GM12878 (cell line): Measurements from ENCODE around the gene LMX1A. TPM values are rescaled to one million over a fixed set of nuclear protein-coding genes. Genes with fewer than 3 reads are reported as not detected.

Experiments
- BACH1 ChIP-seq: fragments of 450-650 bp; IDR thresholded peaks from 2 replicates; pipeline ENCODE4 v1.6.1; 2017; ENCODE audit warnings: mild to moderate bottlenecking, borderline replicate concordance
- CHD2 ChIP-seq: IDR thresholded peaks from 2 replicates; pipeline ENCODE4 v1.6.1; 2011; ENCODE audit warnings: low read depth, low read length, improper control_type of control experiment, borderline replicate concordance
- CREM ChIP-seq: IDR thresholded peaks from 2 replicates; pipeline ENCODE4 v1.6.1; 2014; ENCODE audit warnings: antibody characterized with exemption, low read depth
- MYC ChIP-seq: IDR thresholded peaks from 2 replicates; pipeline ENCODE4 v1.6.1; 2011; ENCODE audit warnings: mild to moderate bottlenecking, low read length, moderate library complexity, inconsistent platforms; ENCODE audit not compliant: insufficient read depth, insufficient replicate concordance, insufficient read length, severe bottlenecking
- POU2F2 ChIP-seq: IDR thresholded peaks from 3 replicates; pipeline ENCODE4 v1.6.1; 2011; ENCODE audit warnings: low read depth, mild to moderate bottlenecking, low read length, borderline replicate concordance
- SMARCA5 ChIP-seq: fragments of 450-650 bp; IDR thresholded peaks from 2 replicates; pipeline ENCODE4 v1.6.1; 2017; ENCODE audit warnings: mild to moderate bottlenecking
- SMC3 ChIP-seq: IDR thresholded peaks from 2 replicates; pipeline ENCODE4 v1.6.1; 2011; ENCODE audit warnings: low read length, improper control_type of control experiment, borderline replicate concordance
- SP1 ChIP-seq: IDR thresholded peaks from one replicate; pipeline ENCODE4 v1.6.1; 2011; ENCODE audit warnings: low read depth, low read length
- SPI1 ChIP-seq: IDR thresholded peaks from 2 replicates; pipeline ENCODE4 v1.6.1; 2011; ENCODE audit warnings: low read depth, mild to moderate bottlenecking, low read length, moderate library complexity, borderline replicate concordance; ENCODE audit not compliant: insufficient read depth
- SRF ChIP-seq, 2 experiments: IDR thresholded peaks; 2 replicates each; pipeline ENCODE4 v1.6.1; 2011; ENCODE audit warnings: low read depth in 2 of 2, low read length in 2 of 2, mild to moderate bottlenecking in 1 of 2, moderate library complexity in 1 of 2
- SUPT20H ChIP-seq: IDR thresholded peaks from 2 replicates; pipeline ENCODE4 v1.6.1; 2011; ENCODE audit warnings: low read depth, mild to moderate bottlenecking, low read length, moderate library complexity, borderline replicate concordance; ENCODE audit not compliant: control insufficient read depth
- TBL1XR1 ChIP-seq: IDR thresholded peaks from 2 replicates; pipeline ENCODE4 v1.6.1; 2012; ENCODE audit warnings: low read depth, low read length, improper control_type of control experiment
- YBX1 ChIP-seq: fragments of 450-650 bp; IDR thresholded peaks from 2 replicates; pipeline ENCODE4 v1.6.1; 2016; ENCODE audit warnings: antibody characterized with exemption
- ZBED1 ChIP-seq: IDR thresholded peaks from 2 replicates; pipeline ENCODE4 v1.6.1; 2016; ENCODE audit warnings: borderline replicate concordance
- ZNF217 ChIP-seq: fragments of 450-650 bp; IDR thresholded peaks from 2 replicates; pipeline ENCODE4 v1.6.1; 2017; ENCODE audit warnings: antibody characterized with exemption, mild to moderate bottlenecking
- ZSCAN29 ChIP-seq: fragments of 450-650 bp; IDR thresholded peaks from 2 replicates; pipeline ENCODE4 v1.6.1; 2017; ENCODE audit warnings: mild to moderate bottlenecking, moderate library complexity
- ZZZ3 ChIP-seq: IDR thresholded peaks from 2 replicates; pipeline ENCODE4 v1.6.1; 2011; ENCODE audit warnings: low read depth; ENCODE audit not compliant: control insufficient read depth, insufficient read length
- polyA plus RNA-seq, 11 experiments: library from polyadenylated mRNA; depleted of rRNA in 4 of 11; unstranded in 6 of 11; stranded (reverse) in 5 of 11; fragments of >200 nt; fragmentation: Nextera tagmentation in 4 of 11; fragmentation: Illumina TruSeq in 1 of 11; extraction: Ambion mirVana in 4 of 11; extraction: Trizol in 1 of 11; gene quantifications; 1 replicate in 1 of 11; 2 replicates in 10 of 11; pipeline versions ENCODE4 v1.2.1 to v1.2.3, GENCODE V29; 2011 to 2016; ENCODE audit warnings: inconsistent platforms in 2 of 11, missing spikeins in 2 of 11, low read depth in 1 of 11
- total RNA-seq, 4 experiments: library from RNA; depleted of rRNA in 3 of 4; stranded (reverse); fragments of >200 nt in 3 of 4; fragmentation: Illumina TruSeq in 1 of 4; extraction: Trizol in 1 of 4; gene quantifications; 2 replicates each; pipeline versions ENCODE4 v1.2.1 to v1.2.3, GENCODE V29; 2013 to 2021
- TF ChIP-seq, protein P1 (sequence below): fragments of 450-650 bp; IDR thresholded peaks from 2 replicates; pipeline ENCODE4 v1.6.1; 2014; ENCODE audit warnings: mild to moderate bottlenecking
- TF ChIP-seq, protein P2 (sequence below): fragments of 450-650 bp; IDR thresholded peaks from 2 replicates; pipeline ENCODE4 v1.6.1; 2016; ENCODE audit warnings: mild to moderate bottlenecking
- TF ChIP-seq, protein P3 (sequence below): fragments of 450-650 bp; IDR thresholded peaks from 2 replicates; pipeline ENCODE4 v1.6.1; 2017; ENCODE audit warnings: low read depth, mild to moderate bottlenecking, moderate library complexity
- TF ChIP-seq, protein P4 (sequence below): IDR thresholded peaks from 2 replicates; pipeline ENCODE4 v1.6.1; 2012; ENCODE audit warnings: low read depth, low read length, improper control_type of control experiment
- TF ChIP-seq, protein P5 (sequence below): fragments of 450-650 bp; IDR thresholded peaks from 2 replicates; pipeline ENCODE4 v1.6.1; 2017; ENCODE audit warnings: mild to moderate bottlenecking, moderate library complexity

The LMX1A gene
- total and polyA plus RNA-seq, 10 of the 15 experiments (the other 5 are each of a cell fraction or from before 2014, with no cell fraction given): not detected

DNA sequence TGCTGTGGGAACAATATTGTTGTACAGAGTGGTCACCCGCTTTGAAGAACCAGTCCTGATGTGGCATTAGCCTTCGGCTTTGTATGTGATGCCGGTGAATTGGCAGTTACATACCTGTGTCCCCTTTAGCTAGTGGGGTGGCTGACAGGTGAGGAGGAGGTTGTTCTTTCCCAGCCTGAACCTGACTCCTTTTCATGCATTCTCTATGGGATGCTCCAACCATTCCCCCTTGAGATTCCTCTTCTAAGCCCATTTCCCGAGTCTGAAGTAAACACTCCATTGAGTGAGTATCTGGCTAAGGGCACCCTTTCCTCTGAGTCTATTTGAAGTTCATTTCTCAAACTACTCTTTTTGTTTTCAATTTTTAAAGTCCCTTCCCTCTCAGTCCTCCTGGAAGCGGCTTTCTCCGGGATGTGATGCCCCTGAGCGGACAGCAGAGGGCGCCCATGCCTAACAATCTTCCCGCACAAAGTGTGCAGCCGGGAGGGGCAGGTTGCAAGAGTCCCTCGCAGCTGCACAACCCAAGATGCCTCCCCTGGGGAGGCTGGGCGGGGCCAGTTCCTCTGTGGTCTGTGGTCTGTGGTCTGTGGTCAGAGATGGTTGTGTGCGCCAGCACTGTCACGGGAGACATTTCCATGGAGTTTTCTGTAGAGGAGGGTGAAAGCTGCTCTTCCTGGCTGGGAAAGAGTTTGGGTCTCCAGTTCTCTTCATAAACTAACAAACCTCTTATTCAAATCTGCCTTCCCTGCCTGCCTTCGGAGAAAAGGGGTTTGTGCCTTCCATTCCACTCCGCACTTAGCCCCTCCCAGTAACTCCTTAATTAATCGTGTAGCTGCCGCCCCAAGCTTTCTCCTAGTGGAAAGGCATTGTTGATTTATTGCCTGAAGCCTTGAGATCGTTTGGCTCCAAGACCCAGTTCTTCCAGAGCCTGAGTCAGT, 36.4 kb upstream of the LMX1A start (continued):
- TF ChIP-seq SUPT20H (no peak), BACH1 (peak; percentile 55; the same call in 1 of the 2 replicates), SP1 (peak; percentile 40), ZSCAN29 (no peak), SMC3 (peak; percentile 88), POU2F2 (0 out of 3 replicates have a peak, but pooled peaks have one; percentile 51), ZBED1 (no peak), SMARCA5 (no peak), MYC (no peak), YBX1 (no peak), SPI1 (peak; percentile 59; the same call in 1 of the 2 replicates), ZNF217 (no peak), CHD2 (no peak), ZZZ3 (no peak), TBL1XR1 (peak; percentile 32; the same call in 1 of the 2 replicates), SRF (IDR thresholded peaks at IDR 0.05; ENCODE audit: low read depth in 2 of 2, low read length in 2 of 2) (no peak), CREM (no peak; the same call in 1 of the 2 replicates)
- TF ChIP-seq, protein P1, sequence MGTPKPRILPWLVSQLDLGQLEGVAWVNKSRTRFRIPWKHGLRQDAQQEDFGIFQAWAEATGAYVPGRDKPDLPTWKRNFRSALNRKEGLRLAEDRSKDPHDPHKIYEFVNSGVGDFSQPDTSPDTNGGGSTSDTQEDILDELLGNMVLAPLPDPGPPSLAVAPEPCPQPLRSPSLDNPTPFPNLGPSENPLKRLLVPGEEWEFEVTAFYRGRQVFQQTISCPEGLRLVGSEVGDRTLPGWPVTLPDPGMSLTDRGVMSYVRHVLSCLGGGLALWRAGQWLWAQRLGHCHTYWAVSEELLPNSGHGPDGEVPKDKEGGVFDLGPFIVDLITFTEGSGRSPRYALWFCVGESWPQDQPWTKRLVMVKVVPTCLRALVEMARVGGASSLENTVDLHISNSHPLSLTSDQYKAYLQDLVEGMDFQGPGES: no peak
- TF ChIP-seq, protein P2, sequence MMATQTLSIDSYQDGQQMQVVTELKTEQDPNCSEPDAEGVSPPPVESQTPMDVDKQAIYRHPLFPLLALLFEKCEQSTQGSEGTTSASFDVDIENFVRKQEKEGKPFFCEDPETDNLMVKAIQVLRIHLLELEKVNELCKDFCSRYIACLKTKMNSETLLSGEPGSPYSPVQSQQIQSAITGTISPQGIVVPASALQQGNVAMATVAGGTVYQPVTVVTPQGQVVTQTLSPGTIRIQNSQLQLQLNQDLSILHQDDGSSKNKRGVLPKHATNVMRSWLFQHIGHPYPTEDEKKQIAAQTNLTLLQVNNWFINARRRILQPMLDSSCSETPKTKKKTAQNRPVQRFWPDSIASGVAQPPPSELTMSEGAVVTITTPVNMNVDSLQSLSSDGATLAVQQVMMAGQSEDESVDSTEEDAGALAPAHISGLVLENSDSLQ: no peak
- TF ChIP-seq, protein P3, sequence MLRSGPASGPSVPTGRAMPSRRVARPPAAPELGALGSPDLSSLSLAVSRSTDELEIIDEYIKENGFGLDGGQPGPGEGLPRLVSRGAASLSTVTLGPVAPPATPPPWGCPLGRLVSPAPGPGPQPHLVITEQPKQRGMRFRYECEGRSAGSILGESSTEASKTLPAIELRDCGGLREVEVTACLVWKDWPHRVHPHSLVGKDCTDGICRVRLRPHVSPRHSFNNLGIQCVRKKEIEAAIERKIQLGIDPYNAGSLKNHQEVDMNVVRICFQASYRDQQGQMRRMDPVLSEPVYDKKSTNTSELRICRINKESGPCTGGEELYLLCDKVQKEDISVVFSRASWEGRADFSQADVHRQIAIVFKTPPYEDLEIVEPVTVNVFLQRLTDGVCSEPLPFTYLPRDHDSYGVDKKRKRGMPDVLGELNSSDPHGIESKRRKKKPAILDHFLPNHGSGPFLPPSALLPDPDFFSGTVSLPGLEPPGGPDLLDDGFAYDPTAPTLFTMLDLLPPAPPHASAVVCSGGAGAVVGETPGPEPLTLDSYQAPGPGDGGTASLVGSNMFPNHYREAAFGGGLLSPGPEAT: 0 out of 2 replicates have a peak, but pooled peaks have one; percentile 62
- TF ChIP-seq, protein P4, sequence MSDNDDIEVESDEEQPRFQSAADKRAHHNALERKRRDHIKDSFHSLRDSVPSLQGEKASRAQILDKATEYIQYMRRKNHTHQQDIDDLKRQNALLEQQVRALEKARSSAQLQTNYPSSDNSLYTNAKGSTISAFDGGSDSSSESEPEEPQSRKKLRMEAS: no peak
- TF ChIP-seq, protein P5, sequence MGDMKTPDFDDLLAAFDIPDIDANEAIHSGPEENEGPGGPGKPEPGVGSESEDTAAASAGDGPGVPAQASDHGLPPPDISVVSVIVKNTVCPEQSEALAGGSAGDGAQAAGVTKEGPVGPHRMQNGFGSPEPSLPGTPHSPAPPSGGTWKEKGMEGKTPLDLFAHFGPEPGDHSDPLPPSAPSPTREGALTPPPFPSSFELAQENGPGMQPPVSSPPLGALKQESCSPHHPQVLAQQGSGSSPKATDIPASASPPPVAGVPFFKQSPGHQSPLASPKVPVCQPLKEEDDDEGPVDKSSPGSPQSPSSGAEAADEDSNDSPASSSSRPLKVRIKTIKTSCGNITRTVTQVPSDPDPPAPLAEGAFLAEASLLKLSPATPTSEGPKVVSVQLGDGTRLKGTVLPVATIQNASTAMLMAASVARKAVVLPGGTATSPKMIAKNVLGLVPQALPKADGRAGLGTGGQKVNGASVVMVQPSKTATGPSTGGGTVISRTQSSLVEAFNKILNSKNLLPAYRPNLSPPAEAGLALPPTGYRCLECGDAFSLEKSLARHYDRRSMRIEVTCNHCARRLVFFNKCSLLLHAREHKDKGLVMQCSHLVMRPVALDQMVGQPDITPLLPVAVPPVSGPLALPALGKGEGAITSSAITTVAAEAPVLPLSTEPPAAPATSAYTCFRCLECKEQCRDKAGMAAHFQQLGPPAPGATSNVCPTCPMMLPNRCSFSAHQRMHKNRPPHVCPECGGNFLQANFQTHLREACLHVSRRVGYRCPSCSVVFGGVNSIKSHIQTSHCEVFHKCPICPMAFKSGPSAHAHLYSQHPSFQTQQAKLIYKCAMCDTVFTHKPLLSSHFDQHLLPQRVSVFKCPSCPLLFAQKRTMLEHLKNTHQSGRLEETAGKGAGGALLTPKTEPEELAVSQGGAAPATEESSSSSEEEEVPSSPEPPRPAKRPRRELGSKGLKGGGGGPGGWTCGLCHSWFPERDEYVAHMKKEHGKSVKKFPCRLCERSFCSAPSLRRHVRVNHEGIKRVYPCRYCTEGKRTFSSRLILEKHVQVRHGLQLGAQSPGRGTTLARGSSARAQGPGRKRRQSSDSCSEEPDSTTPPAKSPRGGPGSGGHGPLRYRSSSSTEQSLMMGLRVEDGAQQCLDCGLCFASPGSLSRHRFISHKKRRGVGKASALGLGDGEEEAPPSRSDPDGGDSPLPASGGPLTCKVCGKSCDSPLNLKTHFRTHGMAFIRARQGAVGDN: no peak
